SK-N-MC (cell line): ENCODE results near the gene HPCAL1.

Experiments
- EZH2 ChIP-seq: fragments of 200-600 bp; sonication (generic); IDR thresholded peaks from one replicate; pipeline ENCODE4 v1.6.1; 2017; ENCODE audit warnings: antibody characterized with exemption
- POLR2AphosphoS5 ChIP-seq: IDR thresholded peaks from 2 replicates; pipeline ENCODE4 v1.6.1; 2012; ENCODE audit warnings: mild to moderate bottlenecking, low read depth, low read length, borderline replicate concordance

DNA sequence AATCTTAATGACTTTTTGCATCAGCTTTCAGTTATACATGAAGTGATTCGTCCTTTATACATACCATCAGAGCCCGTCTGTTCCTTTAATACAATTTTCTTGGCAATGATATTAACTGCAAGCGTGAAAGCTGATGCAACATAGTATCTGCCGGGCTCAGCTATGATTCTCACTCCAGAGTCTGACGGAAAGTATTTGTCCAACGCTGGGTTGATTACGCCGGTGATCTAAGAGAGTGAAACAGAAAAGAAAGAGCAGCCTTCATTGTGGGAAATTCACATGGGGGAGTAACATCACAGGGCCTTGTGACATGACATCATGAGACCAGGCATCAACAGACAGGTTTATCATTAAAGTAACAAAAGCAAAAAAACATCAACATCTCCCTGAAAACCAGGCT lies 139.2 kb downstream of the HPCAL1 start:
- TF ChIP-seq POLR2AphosphoS5 (no peak), EZH2 (no peak)
